HEK293 (cell line): ENCODE results near the gene PTMA.

Experiments
- CTCF ChIA-PET: fragments of 350-600 bp; formaldehyde crosslinking; extraction: SDS; loops from one replicate; lab custom pipeline; 2021; ENCODE audit warnings: antibody characterized with exemption; lab: Yijun Ruan, JAX
- POLR2A ChIA-PET: fragments of 300-600 bp; formaldehyde crosslinking; extraction: SDS; loops from one replicate; lab custom pipeline; 2020; ENCODE audit warnings: antibody characterized with exemption, inconsistent platforms; lab: Yijun Ruan, JAX
- H3K27ac ChIP-seq: fragments of 200-500 bp; sonication (Bioruptor generic); 2 replicates; pipeline ENCODE4 v1.5.1; 2014; ENCODE audit warnings: low read depth, low read length, control low read depth, inconsistent platforms; ENCODE audit errors: extremely low read depth
- H3K36me3 ChIP-seq, 2 experiments: fragments of 200-500 bp in 1 of 2; sonication (Bioruptor generic) in 1 of 2; 1 replicate in 1 of 2; 2 replicates in 1 of 2; pipeline ENCODE4 v1.5.1; 2014 to 2017; ENCODE audit warnings: inconsistent platforms in 2 of 2, low read length in 2 of 2; ENCODE audit not compliant: control insufficient read depth in 2 of 2, insufficient read depth in 1 of 2
- H3K4me1 ChIP-seq: fragments of 200-500 bp; sonication (Bioruptor generic); 2 replicates; pipeline ENCODE4 v1.5.1; 2014; ENCODE audit warnings: mild to moderate bottlenecking, low read length, inconsistent platforms; ENCODE audit not compliant: control insufficient read depth, insufficient read depth
- H3K4me3 ChIP-seq: 2 replicates; pipeline ENCODE4 v1.5.1; 2011; ENCODE audit warnings: low read depth, mild to moderate bottlenecking, control low read depth, low read length, moderate library complexity
- H3K9me3 ChIP-seq: fragments of 200-500 bp; sonication (Bioruptor generic); 2 replicates; pipeline ENCODE4 v1.5.1; 2014; ENCODE audit warnings: low read depth, low read length, inconsistent platforms; ENCODE audit not compliant: control insufficient read depth, insufficient read depth
- BCL11B ChIP-seq: fragments of 450-650 bp; formaldehyde crosslinking; IDR thresholded peaks from 2 replicates; pipeline ENCODE4 v1.5.1; 2016; ENCODE audit warnings: low read depth, missing biosample characterization, missing genetic modification characterization
- GLI4 ChIP-seq: fragments of 450-650 bp; formaldehyde crosslinking; IDR thresholded peaks from 2 replicates; pipeline ENCODE4 v1.5.1; 2016; ENCODE audit warnings: missing biosample characterization, missing genetic modification characterization
- GLIS1 ChIP-seq: fragments of 450-650 bp; formaldehyde crosslinking; IDR thresholded peaks from 2 replicates; pipeline ENCODE4 v1.5.1; 2016; ENCODE audit warnings: missing biosample characterization, missing genetic modification characterization
- SP2 ChIP-seq: fragments of 450-650 bp; formaldehyde crosslinking; IDR thresholded peaks from 2 replicates; pipeline ENCODE4 v1.5.1; 2016; ENCODE audit warnings: missing biosample characterization, missing genetic modification characterization
- YY2 ChIP-seq: fragments of 450-650 bp; formaldehyde crosslinking; IDR thresholded peaks from 2 replicates; pipeline ENCODE4 v1.5.1; 2016; ENCODE audit warnings: missing biosample characterization, missing genetic modification characterization
- ZEB2 ChIP-seq: fragments of 450-650 bp; formaldehyde crosslinking; IDR thresholded peaks from 2 replicates; pipeline ENCODE4 v1.5.1; 2016; ENCODE audit warnings: missing biosample characterization, missing genetic modification characterization
- ZNF2 ChIP-seq: fragments of 450-650 bp; formaldehyde crosslinking; IDR thresholded peaks from 2 replicates; pipeline ENCODE4 v1.5.1; 2016; ENCODE audit warnings: missing biosample characterization, missing genetic modification characterization
- ZNF211 ChIP-seq: fragments of 450-650 bp; formaldehyde crosslinking; IDR thresholded peaks from 2 replicates; pipeline ENCODE4 v1.5.1; 2016; ENCODE audit warnings: low read depth, missing biosample characterization, missing genetic modification characterization
- ZNF280D ChIP-seq: fragments of 450-650 bp; formaldehyde crosslinking; IDR thresholded peaks from 2 replicates; pipeline ENCODE4 v1.5.1; 2016; ENCODE audit warnings: missing biosample characterization, missing genetic modification characterization
- ZNF341 ChIP-seq: fragments of 450-650 bp; formaldehyde crosslinking; IDR thresholded peaks from 2 replicates; pipeline ENCODE4; 2016; ENCODE audit warnings: low read depth, missing biosample characterization, missing genetic modification characterization
- ZNF350 ChIP-seq: fragments of 450-650 bp; formaldehyde crosslinking; IDR thresholded peaks from 2 replicates; pipeline ENCODE4 v1.5.0; 2017; ENCODE audit warnings: missing biosample characterization, mild to moderate bottlenecking, missing genetic modification characterization
- ZNF366 ChIP-seq: fragments of 450-650 bp; formaldehyde crosslinking; conservative IDR thresholded peaks from 2 replicates; pipeline ENCODE4 v1.5.1; 2016; ENCODE audit warnings: missing biosample characterization, missing genetic modification characterization
- ZNF391 ChIP-seq: fragments of 450-650 bp; formaldehyde crosslinking; IDR thresholded peaks from 2 replicates; pipeline ENCODE4 v1.5.1; 2016; ENCODE audit warnings: low read depth, missing biosample characterization, missing genetic modification characterization, borderline replicate concordance
- ZNF398 ChIP-seq: fragments of 450-650 bp; formaldehyde crosslinking; IDR thresholded peaks from 2 replicates; pipeline ENCODE4 v1.5.1; 2017; ENCODE audit warnings: missing biosample characterization, missing genetic modification characterization
- ZNF596 ChIP-seq: fragments of 450-650 bp; IDR thresholded peaks from 2 replicates; pipeline ENCODE4 v1.5.0; 2018; ENCODE audit warnings: missing biosample characterization, mild to moderate bottlenecking, missing genetic modification characterization, moderate library complexity
- ZNF629 ChIP-seq: fragments of 450-650 bp; formaldehyde crosslinking; IDR thresholded peaks from 2 replicates; pipeline ENCODE4 v1.5.1; 2017; ENCODE audit warnings: missing biosample characterization, missing genetic modification characterization
- ZNF664 ChIP-seq: fragments of 450-650 bp; formaldehyde crosslinking; IDR thresholded peaks from 2 replicates; pipeline ENCODE4 v1.5.1; 2016; ENCODE audit warnings: missing biosample characterization, missing genetic modification characterization
- ZNF792 ChIP-seq: fragments of 450-650 bp; formaldehyde crosslinking; IDR thresholded peaks from 2 replicates; pipeline ENCODE4 v1.5.1; 2016; ENCODE audit warnings: missing biosample characterization, missing genetic modification characterization
- TF ChIP-seq, protein P1 (sequence below): fragments of 450-650 bp; IDR thresholded peaks from 2 replicates; pipeline ENCODE4 v1.5.1; 2018; ENCODE audit warnings: missing biosample characterization, missing genetic modification characterization
- TF ChIP-seq, protein P2 (sequence below): fragments of 450-650 bp; formaldehyde crosslinking; IDR thresholded peaks from 2 replicates; pipeline ENCODE4 v1.5.1; 2016; ENCODE audit warnings: missing biosample characterization, missing genetic modification characterization
- TF ChIP-seq, protein P3 (sequence below): fragments of 450-650 bp; formaldehyde crosslinking; IDR thresholded peaks from 2 replicates; pipeline ENCODE4 v1.5.1; 2016; ENCODE audit warnings: missing biosample characterization, missing genetic modification characterization
- TF ChIP-seq, protein P4 (sequence below): fragments of 450-650 bp; formaldehyde crosslinking; IDR thresholded peaks from 2 replicates; pipeline ENCODE4 v1.5.1; 2016; ENCODE audit warnings: missing biosample characterization, missing genetic modification characterization

The PTMA gene

GRCh38 chr2:231713730-231714638 is 5.7 kb downstream of the PTMA start:
- H3K27ac ChIP-seq, result peak overlapping the region; percentile 32
- no peak overlapping the region for H3K4me3 ChIP-seq
- H3K4me1 ChIP-seq, result peaks cover 10% of the 10 kb centered on the region
- peaks cover 6 to 53% of the 10 kb centered on the region in 2 experiments; a peak in 2 of 3 replicates for H3K36me3 ChIP-seq
- H3K9me3 ChIP-seq, result no peaks in the 10 kb centered on the region
- POLR2A ChIA-PET, result interaction anchor here (0.5 to 2.5 kb wide), 16 partner anchors 7 to 1792 kb away, joined by 3 to 29 read pairs (median 4); partner anchors contain the start of genes COPS7B, NCL, PDE6D and TRIP12
- CTCF ChIA-PET, result interaction anchor here (0.6 to 5.8 kb wide), 32 partner anchors 8 to 714 kb away, joined by 3 to 182 read pairs (median 7); partner anchors contain the start of gene COPS7B
- TF ChIP-seq, protein P1, sequence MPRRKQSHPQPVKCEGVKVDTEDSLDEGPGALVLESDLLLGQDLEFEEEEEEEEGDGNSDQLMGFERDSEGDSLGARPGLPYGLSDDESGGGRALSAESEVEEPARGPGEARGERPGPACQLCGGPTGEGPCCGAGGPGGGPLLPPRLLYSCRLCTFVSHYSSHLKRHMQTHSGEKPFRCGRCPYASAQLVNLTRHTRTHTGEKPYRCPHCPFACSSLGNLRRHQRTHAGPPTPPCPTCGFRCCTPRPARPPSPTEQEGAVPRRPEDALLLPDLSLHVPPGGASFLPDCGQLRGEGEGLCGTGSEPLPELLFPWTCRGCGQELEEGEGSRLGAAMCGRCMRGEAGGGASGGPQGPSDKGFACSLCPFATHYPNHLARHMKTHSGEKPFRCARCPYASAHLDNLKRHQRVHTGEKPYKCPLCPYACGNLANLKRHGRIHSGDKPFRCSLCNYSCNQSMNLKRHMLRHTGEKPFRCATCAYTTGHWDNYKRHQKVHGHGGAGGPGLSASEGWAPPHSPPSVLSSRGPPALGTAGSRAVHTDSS (tag by site-specific recombination), result peak; percentile 1; the same call in 1 of the 2 replicates
- no peak; the same call in 1 of the 2 replicates for TF ChIP-seq ZNF366 (tag by site-specific recombination)
- no peak for TF ChIP-seq ZNF280D (tag by site-specific recombination)
- TF ChIP-seq, protein P2, sequence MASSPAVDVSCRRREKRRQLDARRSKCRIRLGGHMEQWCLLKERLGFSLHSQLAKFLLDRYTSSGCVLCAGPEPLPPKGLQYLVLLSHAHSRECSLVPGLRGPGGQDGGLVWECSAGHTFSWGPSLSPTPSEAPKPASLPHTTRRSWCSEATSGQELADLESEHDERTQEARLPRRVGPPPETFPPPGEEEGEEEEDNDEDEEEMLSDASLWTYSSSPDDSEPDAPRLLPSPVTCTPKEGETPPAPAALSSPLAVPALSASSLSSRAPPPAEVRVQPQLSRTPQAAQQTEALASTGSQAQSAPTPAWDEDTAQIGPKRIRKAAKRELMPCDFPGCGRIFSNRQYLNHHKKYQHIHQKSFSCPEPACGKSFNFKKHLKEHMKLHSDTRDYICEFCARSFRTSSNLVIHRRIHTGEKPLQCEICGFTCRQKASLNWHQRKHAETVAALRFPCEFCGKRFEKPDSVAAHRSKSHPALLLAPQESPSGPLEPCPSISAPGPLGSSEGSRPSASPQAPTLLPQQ, result peak; percentile 57
- no peak for TF ChIP-seq ZNF792 (tag by site-specific recombination)
- TF ChIP-seq BCL11B, result peak; percentile 48; the same call in 1 of the 2 replicates
- no peak for TF ChIP-seq ZNF350 (tag by site-specific recombination)
- peak; percentile 80 for TF ChIP-seq ZEB2 (tag by site-specific recombination)
- peak; percentile 59 for TF ChIP-seq ZNF398 (tag by site-specific recombination)
- no peak for TF ChIP-seq ZNF341 (tag by site-specific recombination)
- 0 out of 2 replicates have a peak, but pooled peaks have one; percentile 17 for TF ChIP-seq ZNF391 (tag by site-specific recombination)
- peak; percentile 61; the same call in 1 of the 2 replicates for TF ChIP-seq ZNF2 (tag by site-specific recombination)
- no peak for TF ChIP-seq ZNF664 (tag by site-specific recombination)
- peak; percentile 64; the same call in 1 of the 2 replicates for TF ChIP-seq ZNF596 (tag by site-specific recombination)
- peak; percentile 97 for TF ChIP-seq GLIS1
- TF ChIP-seq, protein P3, sequence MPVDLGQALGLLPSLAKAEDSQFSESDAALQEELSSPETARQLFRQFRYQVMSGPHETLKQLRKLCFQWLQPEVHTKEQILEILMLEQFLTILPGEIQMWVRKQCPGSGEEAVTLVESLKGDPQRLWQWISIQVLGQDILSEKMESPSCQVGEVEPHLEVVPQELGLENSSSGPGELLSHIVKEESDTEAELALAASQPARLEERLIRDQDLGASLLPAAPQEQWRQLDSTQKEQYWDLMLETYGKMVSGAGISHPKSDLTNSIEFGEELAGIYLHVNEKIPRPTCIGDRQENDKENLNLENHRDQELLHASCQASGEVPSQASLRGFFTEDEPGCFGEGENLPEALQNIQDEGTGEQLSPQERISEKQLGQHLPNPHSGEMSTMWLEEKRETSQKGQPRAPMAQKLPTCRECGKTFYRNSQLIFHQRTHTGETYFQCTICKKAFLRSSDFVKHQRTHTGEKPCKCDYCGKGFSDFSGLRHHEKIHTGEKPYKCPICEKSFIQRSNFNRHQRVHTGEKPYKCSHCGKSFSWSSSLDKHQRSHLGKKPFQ (tag by site-specific recombination), result no peak
- TF ChIP-seq ZNF211 (tag by site-specific recombination), result no peak
- TF ChIP-seq YY2, result 0 out of 2 replicates have a peak, but pooled peaks have one; percentile 29
- TF ChIP-seq SP2 (tag by site-specific recombination), result peak; percentile 33; the same call in 1 of the 2 replicates
- no peak for TF ChIP-seq GLI4 (tag by site-specific recombination)
- TF ChIP-seq, protein P4, sequence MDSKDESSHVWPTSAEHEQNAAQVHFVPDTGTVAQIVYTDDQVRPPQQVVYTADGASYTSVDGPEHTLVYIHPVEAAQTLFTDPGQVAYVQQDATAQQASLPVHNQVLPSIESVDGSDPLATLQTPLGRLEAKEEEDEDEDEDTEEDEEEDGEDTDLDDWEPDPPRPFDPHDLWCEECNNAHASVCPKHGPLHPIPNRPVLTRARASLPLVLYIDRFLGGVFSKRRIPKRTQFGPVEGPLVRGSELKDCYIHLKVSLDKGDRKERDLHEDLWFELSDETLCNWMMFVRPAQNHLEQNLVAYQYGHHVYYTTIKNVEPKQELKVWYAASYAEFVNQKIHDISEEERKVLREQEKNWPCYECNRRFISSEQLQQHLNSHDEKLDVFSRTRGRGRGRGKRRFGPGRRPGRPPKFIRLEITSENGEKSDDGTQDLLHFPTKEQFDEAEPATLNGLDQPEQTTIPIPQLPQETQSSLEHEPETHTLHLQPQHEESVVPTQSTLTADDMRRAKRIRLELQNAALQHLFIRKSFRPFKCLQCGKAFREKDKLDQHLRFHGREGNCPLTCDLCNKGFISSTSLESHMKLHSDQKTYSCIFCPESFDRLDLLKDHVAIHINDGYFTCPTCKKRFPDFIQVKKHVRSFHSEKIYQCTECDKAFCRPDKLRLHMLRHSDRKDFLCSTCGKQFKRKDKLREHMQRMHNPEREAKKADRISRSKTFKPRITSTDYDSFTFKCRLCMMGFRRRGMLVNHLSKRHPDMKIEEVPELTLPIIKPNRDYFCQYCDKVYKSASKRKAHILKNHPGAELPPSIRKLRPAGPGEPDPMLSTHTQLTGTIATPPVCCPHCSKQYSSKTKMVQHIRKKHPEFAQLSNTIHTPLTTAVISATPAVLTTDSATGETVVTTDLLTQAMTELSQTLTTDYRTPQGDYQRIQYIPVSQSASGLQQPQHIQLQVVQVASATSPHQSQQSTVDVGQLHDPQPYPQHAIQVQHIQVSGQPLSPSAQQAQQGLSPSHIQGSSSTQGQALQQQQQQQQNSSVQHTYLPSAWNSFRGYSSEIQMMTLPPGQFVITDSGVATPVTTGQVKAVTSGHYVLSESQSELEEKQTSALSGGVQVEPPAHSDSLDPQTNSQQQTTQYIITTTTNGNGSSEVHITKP (tag by site-specific recombination), result peak; percentile 98
- TF ChIP-seq ZNF629, result peak; percentile 83
